GM21360 (cell line): Measurements from ENCODE around the gene SDR9C7.
"Not testable (repeated sequence)": the region's sequence is repeated elsewhere in the genome, so short reads cannot be mapped to it uniquely, and the experiment has no call there.

Source experiments
- ATAC-seq: cut with Tn5 transposase; IDR thresholded peaks from one replicate; pipeline ENCODE4 v1.9.1; 2021; ENCODE audit warnings: mild to moderate bottlenecking, moderate library complexity; ENCODE audit not compliant: unreplicated experiment

Gene SDR9C7

GRCh38 chr12:56879240-56880124, 54.7 kb downstream of the SDR9C7 start:
- ATAC-seq: not testable (repeated sequence)

- ATAC-seq: no peak
These were observed 56.2 kb downstream of the SDR9C7 start for GRCh38 chr12:56878010-56878339.

- no peak for ATAC-seq
These were observed 56.8 kb downstream of the SDR9C7 start for GRCh38 chr12:56877195-56878009.

- no peak for ATAC-seq
These were observed 59.4 kb downstream of the SDR9C7 start for GRCh38 chr12:56874821-56875220.

- ATAC-seq: no peak
These were observed 60.8 kb downstream of the SDR9C7 start for GRCh38 chr12:56873382-56873781.
